Sigmoid colon (tissue), 3 donors: ENCODE data around the gene ATP2B1.

Experiments used
- CTCF ChIP-seq, 4 experiments: fragments of 450-650 bp in 3 of 4; fragments of 200-600 bp in 1 of 4; IDR thresholded peaks; one replicate each; pipeline ENCODE4 v1.5.1; 2016 to 2019; ENCODE audit warnings: antibody characterized with exemption in 4 of 4, mild to moderate bottlenecking in 3 of 4, moderate library complexity in 2 of 4
- POLR2A ChIP-seq, 2 donors: fragments of 450-650 bp; IDR thresholded peaks; one replicate each; pipeline ENCODE4 v1.6.1; 2016; ENCODE audit warnings: antibody characterized with exemption in 2 of 2, mild to moderate bottlenecking in 2 of 2, moderate library complexity in 2 of 2

- TF ChIP-seq POLR2A (IDR thresholded peaks at IDR 0.05) (no peak), CTCF (IDR thresholded peaks at IDR 0.05) (no peak)
Measured at GRCh38 chr12:89709995-89710872, 1.6 kb upstream of the ATP2B1 start.
